ENCODE measurements around the gene IPO13. TPM values are rescaled to one million over a fixed set of nuclear protein-coding genes. Genes with fewer than 3 reads are reported as not detected.

The IPO13 gene
- total RNA-seq, 2 donors from 2014 or later: 22.2 to 34.3 TPM

DNA sequence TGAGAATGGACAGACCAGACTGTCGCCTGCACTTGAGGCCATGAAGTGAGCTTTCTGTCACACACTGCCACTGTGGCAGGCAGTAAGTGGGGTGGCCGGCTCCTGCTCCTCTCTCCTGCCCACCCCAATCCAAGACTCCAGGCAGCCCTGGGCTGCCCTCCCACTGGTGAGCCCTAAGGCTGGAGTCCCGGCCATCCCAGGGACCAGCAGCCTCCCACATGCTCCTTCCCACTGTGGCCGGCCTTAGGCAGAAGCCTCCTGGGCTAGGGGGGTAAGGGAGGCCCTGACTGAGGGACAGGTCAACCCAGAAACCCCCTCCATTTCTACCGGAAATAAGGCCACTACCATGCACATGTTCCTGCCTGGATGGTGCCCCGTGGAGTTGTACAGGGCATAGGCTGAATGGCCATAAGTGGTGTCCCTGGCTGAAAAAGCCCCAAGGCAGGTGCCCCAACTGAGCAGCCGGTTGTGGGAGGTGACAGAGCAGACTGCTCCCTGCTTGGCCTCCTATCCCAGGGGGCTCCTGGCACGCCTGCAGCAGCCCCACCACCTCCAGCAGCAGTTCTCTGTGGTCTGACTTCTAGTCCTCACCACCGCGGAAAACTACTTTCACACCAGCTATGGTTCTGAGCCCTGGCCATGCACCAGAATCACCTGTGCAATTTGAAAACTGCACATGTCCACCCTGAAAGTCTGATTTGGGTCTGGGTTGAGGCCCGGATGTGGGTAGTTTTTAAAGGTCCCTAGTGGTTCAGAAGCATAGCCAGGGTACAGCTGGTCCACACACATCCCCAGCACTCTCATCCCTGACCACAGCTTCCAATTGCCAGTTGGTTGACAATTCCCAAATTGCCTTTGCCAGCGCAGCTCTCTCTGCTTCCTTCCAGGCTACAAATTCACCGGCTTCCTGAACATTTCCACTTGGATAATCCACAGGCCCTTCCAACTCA lies 14.8 kb upstream of the IPO13 start:
- H3K9me3 ChIP-seq: no peaks in the 10 kb centered on the region
- ATAC-seq (ENCODE audit: insufficient number of reproducible peaks, low FRiP score, low read depth) (no peak), DNase-seq (ENCODE audit: low spot score) (no peak)
- TF ChIP-seq, protein P1, sequence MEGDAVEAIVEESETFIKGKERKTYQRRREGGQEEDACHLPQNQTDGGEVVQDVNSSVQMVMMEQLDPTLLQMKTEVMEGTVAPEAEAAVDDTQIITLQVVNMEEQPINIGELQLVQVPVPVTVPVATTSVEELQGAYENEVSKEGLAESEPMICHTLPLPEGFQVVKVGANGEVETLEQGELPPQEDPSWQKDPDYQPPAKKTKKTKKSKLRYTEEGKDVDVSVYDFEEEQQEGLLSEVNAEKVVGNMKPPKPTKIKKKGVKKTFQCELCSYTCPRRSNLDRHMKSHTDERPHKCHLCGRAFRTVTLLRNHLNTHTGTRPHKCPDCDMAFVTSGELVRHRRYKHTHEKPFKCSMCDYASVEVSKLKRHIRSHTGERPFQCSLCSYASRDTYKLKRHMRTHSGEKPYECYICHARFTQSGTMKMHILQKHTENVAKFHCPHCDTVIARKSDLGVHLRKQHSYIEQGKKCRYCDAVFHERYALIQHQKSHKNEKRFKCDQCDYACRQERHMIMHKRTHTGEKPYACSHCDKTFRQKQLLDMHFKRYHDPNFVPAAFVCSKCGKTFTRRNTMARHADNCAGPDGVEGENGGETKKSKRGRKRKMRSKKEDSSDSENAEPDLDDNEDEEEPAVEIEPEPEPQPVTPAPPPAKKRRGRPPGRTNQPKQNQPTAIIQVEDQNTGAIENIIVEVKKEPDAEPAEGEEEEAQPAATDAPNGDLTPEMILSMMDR (IDR thresholded peaks at IDR 0.05): no peak
- H3K4me3 ChIP-seq: no peak overlapping the region
- peaks cover 15 to 20% of the 10 kb centered on the region in 2 donors for H3K4me1 ChIP-seq (ENCODE audit: control insufficient read depth in 1 of 2, low read depth in 2 of 2)
- H3K36me3 ChIP-seq: no peaks in the 10 kb centered on the region
- H3K27ac ChIP-seq: no peak overlapping the region
- H3K27me3 ChIP-seq (replicated peaks; ENCODE audit: insufficient read depth): no peaks in the 10 kb centered on the region

DNA sequence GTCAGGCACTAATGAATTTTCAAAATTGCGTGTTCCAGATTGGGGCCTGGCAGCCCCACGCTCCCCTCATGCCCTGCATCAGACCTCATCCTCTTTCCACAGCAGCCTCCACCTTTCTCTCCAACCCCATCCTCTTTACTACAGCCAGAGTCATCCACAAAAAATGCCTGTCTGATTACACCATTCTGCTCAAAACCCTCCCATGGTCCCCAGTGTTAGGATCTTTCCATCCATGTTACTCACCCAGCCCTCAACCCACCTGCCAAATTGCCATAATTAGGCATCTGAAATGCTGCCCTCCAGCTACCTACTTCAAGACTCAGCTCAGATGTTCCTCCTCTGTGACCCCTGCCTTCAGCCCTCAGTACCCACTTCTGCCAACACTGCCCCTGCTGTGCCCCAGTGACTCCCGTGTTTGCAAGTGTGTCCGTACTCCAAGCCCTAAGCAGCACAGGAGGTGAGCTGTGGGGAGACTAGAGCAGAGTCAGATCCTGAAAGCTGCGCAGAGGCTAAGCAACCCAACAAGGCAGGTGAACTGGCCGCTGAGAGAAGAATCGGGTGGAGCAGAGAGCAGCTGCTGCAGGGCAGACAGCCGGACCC lies 13.9 kb upstream of the IPO13 start:
- TF ChIP-seq, protein P1 (IDR thresholded peaks at IDR 0.05): no peak
- DNase-seq (ENCODE audit: low spot score) (no peak), ATAC-seq (ENCODE audit: insufficient number of reproducible peaks, low FRiP score, low read depth) (no peak)
- Histone ChIP-seq H3K4me1 (ENCODE audit: control insufficient read depth in 1 of 2, low read depth in 2 of 2) (peaks cover 15 to 20% of the 10 kb centered on the region in 2 donors), H3K4me3 (peak overlapping the region; percentile 73), H3K9me3 (no peaks in the 10 kb centered on the region), H3K36me3 (no peaks in the 10 kb centered on the region), H3K27me3 (replicated peaks; ENCODE audit: insufficient read depth) (no peaks in the 10 kb centered on the region), H3K27ac (no peak overlapping the region)

DNA sequence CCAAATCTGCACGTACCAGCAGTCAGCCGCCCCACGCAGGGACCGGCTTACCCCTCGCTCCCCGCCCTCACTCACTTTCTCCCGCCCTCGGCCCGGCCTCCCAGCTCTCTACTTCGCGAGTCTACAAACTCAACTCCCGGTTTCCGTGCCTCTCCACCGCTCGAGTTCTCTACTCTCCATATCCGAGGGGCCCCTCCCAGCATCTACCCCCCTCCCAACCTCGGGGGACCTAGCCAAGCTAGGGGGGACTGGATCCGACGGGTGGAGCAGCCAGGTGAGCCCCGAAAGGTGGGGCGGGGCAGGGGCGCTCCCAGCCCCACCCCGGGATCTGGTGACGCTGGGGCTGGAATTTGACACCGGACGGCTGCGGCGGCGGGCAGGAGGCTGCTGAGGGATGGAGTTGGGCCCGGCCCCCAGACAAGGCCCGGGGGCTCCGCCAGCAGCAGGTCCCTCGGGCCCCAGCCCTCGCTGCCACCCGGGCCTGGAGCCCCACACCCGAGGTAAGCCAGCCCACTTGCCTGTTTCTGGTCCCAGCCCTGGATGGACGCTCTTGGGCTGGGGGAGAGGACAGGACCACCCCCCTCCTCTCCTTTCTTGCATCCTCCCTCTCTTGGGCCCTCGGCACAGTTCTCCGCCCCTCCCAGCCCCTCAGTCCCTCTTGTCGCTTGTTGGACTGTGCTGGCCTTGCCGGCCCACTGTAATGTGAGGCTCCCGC lies 13.2 kb upstream of the IPO13 start, which contains the start of gene ARTN:
ARTN (plus strand) TSS at position 416 of the 715 bp plus-strand sequence. CDS start 1,856 bp downstream, outside the sequence.
- H3K27ac ChIP-seq: no peak within 1 kb of the TSS
- H3K4me3 ChIP-seq: peak within 1 kb of the TSS; percentile 73
- no peak for ATAC-seq (ENCODE audit: insufficient number of reproducible peaks, low FRiP score, low read depth)
- H3K27me3 ChIP-seq (replicated peaks; ENCODE audit: insufficient read depth): no peaks in the 10 kb centered on the region
- H3K9me3 ChIP-seq: no peaks in the 10 kb centered on the region
- H3K4me1 ChIP-seq (ENCODE audit: control insufficient read depth in 1 of 2, low read depth in 2 of 2): peaks cover 15 to 20% of the 10 kb centered on the region in 2 donors
- H3K36me3 ChIP-seq: no peaks in the 10 kb centered on the region
- no peak for DNase-seq (ENCODE audit: low spot score)
- TF ChIP-seq, protein P1 (IDR thresholded peaks at IDR 0.05): no peak

DNA sequence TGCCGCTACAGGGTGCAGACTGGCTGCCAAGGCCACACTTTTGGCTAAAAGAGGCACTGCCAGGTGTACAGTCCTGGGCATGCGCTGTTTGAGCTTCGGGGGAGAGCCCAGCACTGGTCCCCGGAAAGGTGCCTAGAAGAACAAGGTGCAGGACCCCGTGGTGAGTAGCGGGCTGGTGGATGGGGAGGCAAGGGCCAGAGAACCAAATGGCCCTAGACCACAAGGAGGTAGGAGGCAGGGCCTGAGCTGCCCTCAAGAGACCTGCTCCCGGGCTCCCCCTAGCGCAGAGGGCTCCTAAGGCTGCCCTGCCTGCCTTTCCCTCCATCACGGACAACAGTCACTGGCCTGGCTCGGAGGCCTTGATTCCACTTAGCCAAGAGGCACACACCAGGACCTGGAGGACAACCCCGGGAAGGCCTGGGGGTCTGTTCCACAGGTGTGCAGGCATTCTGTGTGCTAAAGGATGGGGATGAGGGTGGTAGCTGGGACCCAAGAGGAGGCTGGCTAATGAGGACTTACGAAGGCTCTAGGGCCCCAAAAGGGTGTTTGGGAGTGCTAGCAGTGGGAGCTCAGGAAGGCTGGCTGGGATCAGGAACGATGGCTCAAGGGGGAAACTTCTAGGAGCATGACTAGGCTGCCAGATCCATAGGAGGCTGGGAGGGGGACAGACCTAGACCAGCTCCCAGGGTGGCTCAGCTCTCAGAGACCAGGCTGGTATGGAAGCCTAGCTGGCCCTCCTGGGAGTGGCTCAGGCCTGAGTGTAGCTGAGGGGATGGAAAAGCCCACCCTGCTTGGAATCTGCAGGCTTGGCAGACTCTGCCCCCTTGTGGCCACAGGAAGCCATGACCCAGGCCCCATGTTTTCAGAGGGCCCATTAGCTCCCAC lies 12.4 kb upstream of the IPO13 start:
- Histone ChIP-seq H3K9me3 (no peaks in the 10 kb centered on the region), H3K36me3 (no peaks in the 10 kb centered on the region), H3K4me1 (ENCODE audit: control insufficient read depth in 1 of 2, low read depth in 2 of 2) (peaks cover 15 to 20% of the 10 kb centered on the region in 2 donors), H3K27ac (no peak overlapping the region), H3K27me3 (replicated peaks; ENCODE audit: insufficient read depth) (no peaks in the 10 kb centered on the region), H3K4me3 (peak overlapping the region; percentile 73)
- TF ChIP-seq, protein P1 (IDR thresholded peaks at IDR 0.05): peak; percentile 88
- ATAC-seq (ENCODE audit: insufficient number of reproducible peaks, low FRiP score, low read depth) (no peak), DNase-seq (ENCODE audit: low spot score) (no peak)
